K562 (cell line): ENCODE data around the gene ATE1.

Experiments
- ARNT ChIP-seq, 2 experiments: fragments of 450-650 bp; IDR thresholded peaks; 2 replicates each; pipeline ENCODE4 v1.6.1; 2016; ENCODE audit warnings: mild to moderate bottlenecking in 1 of 2
- CHD1 ChIP-seq: fragments of 200-600 bp; sonication (generic); IDR thresholded peaks from one replicate; pipeline ENCODE4 v1.6.1; 2012; ENCODE audit warnings: mild to moderate bottlenecking, moderate library complexity, low read length, inconsistent platforms
- EZH2 ChIP-seq: IDR thresholded peaks from 2 replicates; pipeline ENCODE4 v1.6.1; 2012; ENCODE audit warnings: low read depth, mild to moderate bottlenecking, inconsistent platforms, low read length, borderline replicate concordance
- FOXK1 ChIP-seq: sonication (generic); formaldehyde crosslinking; IDR thresholded peaks from 2 replicates; pipeline ENCODE4 v1.8.0; 2022; ENCODE audit warnings: missing genetic modification reagents, mild to moderate bottlenecking, borderline replicate concordance
- MXI1 ChIP-seq: IDR thresholded peaks from 2 replicates; pipeline ENCODE4 v1.6.1; 2011; ENCODE audit warnings: low read depth, mild to moderate bottlenecking, improper control_type of control experiment, low read length
- NFIX ChIP-seq: fragments of 250-450 bp; sonication (Bioruptor Pico); IDR thresholded peaks from 2 replicates; pipeline ENCODE4 v1.4.0; 2020; ENCODE audit warnings: low read depth, mild to moderate bottlenecking, moderate library complexity
- TF ChIP-seq, protein P1 (sequence below): IDR thresholded peaks from 2 replicates; pipeline ENCODE4 v1.6.1; 2011; ENCODE audit warnings: borderline replicate concordance, low read depth, mild to moderate bottlenecking, moderate library complexity, low read length; ENCODE audit not compliant: insufficient read depth, poor library complexity, severe bottlenecking

- TF ChIP-seq ARNT (IDR thresholded peaks at IDR 0.05) = no peak
- TF ChIP-seq NFIX (CRISPR knock-in tag) = no peak
- TF ChIP-seq, protein P1, sequence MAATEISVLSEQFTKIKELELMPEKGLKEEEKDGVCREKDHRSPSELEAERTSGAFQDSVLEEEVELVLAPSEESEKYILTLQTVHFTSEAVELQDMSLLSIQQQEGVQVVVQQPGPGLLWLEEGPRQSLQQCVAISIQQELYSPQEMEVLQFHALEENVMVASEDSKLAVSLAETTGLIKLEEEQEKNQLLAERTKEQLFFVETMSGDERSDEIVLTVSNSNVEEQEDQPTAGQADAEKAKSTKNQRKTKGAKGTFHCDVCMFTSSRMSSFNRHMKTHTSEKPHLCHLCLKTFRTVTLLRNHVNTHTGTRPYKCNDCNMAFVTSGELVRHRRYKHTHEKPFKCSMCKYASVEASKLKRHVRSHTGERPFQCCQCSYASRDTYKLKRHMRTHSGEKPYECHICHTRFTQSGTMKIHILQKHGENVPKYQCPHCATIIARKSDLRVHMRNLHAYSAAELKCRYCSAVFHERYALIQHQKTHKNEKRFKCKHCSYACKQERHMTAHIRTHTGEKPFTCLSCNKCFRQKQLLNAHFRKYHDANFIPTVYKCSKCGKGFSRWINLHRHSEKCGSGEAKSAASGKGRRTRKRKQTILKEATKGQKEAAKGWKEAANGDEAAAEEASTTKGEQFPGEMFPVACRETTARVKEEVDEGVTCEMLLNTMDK = no peak
- no peak for TF ChIP-seq CHD1
- TF ChIP-seq MXI1 = no peak
- no peak for TF ChIP-seq EZH2
- no peak for TF ChIP-seq FOXK1 (CRISPR knock-in tag)
These were observed 83.3 kb downstream of the ATE1 start for GRCh38 chr10:121844537-121844936.
